Stimulated activated CD4-positive, alpha-beta T cell treated with anti-CD3 and anti-CD28 coated beads, Interleukin-4, amount 100 ng/mL, for 1 hour (primary cell): ENCODE data around the gene ASCL4.

Source experiments
- DNase-seq: peaks from one replicate; pipeline ENCODE4 v3.0.0-alpha.2; 2020

The ASCL4 gene

DNA sequence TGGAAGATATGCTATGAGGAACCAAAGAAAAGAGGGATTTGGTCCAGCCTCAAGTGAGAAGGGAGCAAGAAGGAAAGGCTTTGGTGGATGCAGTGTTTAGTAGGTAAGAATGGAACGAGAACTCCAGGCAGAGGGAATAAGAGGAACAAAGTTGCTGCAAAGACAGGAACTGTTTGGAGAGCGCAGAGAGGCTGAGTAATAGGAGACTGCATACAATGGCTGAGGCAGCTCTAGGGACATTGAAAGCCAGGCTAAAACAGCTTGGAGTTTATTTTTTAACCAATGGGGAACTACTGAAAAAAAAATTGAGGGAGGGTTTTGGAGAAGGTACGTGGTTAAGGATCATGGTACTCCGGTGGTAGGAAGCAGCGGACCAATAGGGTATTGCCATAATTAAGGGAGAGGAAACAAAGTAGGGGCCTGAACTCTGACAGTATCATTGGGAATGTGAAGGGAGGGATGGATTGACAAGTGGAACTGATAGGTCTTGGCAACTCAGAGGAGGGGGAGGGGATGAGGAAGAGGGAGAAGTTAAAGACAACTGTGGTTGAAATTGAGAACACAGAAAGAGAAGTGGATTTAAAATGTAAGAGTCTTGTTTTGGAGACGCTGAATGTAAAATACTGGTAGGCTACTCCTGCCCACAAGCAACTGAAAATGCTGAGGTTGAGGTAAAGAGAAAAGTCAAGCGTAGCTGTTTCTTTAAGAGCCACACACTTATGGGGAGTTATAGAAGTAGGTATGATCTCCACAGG, 4.8 kb downstream of the ASCL4 start:
- DNase-seq: no peak

GRCh38 chr12:107780298-107780697, 5.8 kb downstream of the ASCL4 start:
- no peak for DNase-seq

- DNase-seq: no peak
Observed at GRCh38 chr12:107782067-107782466, 7.6 kb downstream of the ASCL4 start.

DNA sequence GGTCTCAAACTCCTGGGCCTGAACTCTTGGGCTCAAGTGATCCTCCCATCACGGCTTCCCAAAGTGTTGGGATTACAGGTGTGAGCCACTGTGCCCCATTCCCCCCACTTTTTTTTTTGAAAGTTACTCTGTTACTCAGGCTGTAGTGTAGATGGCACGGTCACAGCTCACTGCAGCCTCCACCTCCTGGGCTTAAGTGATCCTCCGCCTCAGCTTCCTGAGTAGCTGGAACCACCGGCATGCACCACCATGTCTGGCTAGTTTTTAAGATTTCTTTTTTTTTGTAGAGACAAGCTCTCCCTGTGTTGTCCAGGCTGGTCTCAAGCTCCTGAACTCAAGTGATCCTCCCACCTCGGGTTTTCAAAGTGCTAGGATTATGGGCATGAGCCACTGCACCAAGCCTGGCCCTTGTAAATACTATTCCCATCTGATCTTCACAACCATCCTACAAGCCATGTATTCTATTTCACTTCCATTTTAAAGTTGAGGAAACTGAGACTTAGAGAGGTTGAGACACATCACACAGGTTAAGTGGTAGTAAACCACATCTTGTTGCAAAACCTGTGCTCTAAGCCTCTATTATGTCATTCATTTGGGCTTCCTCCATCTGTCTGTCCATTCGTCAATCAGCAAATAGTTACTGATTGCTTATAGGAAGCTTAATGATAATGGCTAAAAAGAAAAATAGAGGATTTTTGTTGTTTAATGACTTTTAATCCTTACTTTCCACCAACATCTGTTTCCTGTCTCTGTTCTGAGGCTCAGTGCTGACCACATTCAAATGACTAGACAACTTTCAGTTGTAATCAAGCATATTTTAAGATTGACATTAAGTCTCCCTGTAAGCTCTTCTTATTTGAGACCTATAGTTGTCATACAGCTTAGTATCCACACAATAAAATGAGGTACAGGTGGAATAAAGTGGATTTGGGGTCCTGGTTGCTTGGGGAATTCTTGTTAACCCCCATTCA, 9.2 kb downstream of the ASCL4 start:
- no peak for DNase-seq

DNA sequence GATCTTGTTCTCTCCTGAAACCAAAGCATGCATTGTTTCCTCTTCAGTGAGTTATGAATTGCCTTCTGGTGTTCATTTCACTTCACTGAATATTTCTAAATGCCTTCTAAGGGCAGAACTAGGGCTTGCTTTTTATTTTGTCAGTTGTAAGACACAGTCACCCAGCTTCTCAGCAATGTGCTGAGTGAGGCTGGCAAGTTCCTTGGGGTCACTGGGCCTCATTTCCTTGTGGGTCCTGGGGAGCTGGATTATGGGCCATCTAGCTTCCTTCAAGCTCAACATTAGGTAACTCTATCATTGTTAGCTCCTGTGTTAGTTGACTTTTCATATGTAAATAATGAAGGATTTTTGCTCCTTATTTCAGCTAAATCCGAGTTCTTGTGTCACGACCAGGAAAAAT, 13.8 kb downstream of the ASCL4 start:
- DNase-seq: no peak

DNA sequence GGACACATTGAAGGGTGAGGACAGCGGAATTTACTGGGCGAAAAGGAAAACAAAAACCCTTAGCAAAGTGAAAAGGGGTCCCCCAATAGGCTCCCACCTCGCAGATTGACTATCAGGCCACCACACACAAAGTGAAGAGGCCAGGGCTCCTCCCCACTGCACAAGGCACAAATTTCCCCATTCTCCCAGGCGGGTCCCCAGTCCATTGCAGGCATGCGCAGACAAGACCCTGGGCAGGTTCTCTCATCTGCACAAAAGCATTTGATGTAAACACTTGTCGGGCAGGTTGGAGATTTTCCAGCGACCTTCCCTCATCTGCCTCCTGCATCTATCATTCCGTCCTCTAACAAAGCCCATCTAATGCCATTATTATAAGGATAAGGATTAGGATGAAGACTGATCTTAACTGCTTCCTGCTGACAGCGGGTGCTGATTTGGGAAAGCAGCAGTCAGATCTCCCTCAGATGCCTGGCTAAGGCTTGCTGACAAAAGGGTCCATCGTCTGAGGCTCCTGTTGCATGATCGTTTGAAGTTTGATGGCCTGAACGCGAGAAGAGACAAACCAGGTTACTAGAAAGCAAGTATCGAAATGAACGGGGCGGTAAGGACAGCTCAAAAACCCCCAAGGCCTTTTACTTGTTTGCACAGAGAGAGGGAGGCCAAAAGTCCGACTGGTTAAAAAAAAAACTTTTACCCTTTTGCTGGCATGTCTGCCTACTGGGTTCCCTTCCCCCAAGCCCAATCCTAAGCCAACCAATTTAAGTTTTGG, 14.4 kb downstream of the ASCL4 start:
- no peak for DNase-seq

DNA sequence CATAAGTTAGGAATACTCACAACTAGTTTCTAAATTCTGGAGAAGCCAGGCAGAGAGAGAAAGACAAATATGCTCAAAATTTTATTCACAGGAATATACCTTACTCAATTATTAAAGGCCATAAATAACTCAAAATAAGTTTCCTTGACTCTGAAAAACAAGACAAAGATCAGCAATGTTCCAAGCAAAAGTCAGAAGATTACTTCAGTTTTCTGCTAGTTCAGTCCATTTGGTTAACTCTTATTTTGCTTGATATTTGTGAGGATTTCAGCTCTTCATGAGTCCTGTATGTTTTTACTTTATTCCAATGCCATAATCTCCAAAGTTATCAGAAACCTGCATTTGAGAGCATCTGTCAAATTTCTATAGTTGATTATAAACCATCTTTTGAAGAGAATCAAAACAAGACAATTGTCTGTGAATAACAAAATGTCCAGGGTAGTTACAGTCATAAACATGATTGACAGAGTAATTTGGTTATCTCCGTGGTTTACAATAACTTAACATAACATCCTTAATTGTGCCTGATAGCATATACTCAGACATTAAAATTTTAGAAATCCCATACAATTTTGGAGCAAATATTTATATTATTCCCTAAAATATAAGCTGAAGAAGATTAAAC, 17.1 kb downstream of the ASCL4 start:
- DNase-seq: no peak

- DNase-seq: no peak
Observed at GRCh38 chr12:107794451-107794850, 19.9 kb downstream of the ASCL4 start.

- no peak for DNase-seq
Observed at GRCh38 chr12:107798580-107798979, 24.1 kb downstream of the ASCL4 start.

DNA sequence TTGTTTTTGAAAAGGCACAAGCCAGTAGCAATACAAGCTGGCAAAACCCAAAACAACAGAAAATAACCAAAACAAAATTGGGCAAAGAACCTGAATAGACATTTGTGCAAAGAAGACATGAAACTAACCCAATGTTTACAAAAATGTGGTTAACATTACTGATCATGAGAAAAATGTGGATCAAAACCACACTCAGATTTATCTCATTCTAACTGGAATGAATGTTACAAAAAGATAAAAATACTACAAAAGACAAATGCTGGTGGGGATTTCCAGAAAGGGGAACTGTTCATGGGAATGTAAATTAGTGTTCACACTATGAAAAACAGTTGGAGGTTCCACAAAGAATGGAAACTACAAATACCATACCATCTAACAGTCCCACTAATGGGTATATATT, 26.6 kb downstream of the ASCL4 start:
- DNase-seq: no peak

DNA sequence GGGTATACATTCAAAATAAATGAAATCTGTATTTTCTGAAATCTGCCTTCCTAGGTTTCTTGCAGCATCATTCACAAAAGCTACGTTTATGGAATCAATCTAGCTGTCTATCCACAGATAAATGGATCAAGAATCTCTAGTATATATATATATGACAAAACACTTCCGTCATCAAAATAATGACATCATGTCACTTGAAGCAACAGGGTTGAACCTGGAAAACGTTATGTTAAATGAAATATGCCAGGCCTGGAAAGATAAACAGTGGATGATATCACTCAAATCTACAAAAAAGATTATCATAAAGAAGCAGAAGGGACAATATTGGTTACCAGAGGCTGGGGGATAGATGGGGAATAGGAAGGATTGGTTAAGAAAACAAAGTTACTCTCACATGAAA, 28.6 kb downstream of the ASCL4 start:
- DNase-seq: no peak

- DNase-seq: no peak
Observed at GRCh38 chr12:107805488-107806180, 31.1 kb downstream of the ASCL4 start.

DNA sequence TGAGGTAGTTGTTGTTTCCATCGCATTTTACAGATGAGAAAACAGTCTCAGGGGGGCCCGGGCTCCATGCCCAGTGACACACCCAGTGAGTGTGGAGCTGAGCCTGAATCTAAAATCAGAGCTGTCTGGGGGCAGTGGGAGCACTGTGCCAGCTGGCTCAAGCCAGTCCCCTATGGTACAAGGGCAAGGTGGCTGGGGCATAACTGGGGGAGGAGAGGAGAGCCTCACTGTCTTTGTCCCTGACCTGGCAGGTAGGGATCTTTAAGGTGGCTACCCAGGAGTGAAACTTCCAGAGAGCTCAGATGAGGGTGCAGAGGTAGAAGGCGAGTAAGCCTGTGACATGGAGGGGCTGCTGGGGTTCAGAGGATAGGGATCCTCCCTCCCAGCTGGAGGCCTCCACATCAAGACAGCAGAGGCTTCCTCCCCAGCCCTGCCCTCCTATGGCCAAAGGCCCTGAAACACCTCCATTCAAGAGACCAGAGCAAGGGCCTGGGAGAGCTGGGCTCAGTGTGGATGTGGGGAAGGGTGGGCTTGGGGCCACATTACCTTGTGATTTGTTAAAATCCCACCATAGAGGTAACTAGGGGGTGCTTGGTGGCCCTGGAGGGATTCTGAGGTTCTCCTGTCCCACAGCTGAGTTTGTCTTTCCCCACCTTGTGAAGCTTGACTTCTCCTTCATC, 33.1 kb downstream of the ASCL4 start:
- DNase-seq: no peak

DNA sequence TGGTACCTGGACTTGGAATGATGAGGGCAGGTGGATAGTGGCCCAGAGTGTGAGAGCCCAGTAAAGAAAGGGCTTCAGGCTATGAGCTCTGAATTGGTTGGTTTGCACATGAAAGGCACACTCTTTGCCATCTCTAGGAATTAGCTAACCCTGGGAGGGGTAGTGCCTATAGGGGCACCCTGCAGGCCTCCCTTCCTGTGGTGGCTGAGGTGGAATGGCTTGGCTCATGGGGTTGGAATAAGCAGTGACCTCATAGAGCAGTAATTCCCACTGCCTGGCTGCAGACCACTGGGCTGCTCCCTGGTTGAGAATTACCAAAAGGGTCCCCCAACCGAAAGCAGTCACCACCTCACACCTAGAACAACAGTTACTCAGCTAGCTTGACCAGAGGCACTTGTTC, 42.7 kb downstream of the ASCL4 start:
- no peak for DNase-seq

DNA sequence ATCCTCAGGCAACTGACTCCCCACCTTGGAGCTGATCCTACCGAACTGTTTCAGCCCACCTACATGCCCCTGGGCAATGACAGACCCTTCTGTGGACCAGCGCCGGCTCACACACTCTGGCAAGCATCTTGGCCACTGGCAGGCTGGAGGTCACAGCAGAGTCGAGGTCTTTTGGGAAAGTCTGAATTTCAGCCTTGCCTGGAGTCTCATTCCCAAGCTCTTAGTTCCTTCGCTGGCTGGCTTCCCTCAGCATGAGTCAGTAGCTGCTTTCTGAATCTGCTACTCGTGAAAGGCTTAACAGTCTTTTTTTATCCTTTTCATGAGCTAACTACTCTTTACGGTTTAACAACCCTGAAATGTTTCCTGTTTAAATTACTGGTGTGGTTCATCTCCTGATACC, 44.5 kb downstream of the ASCL4 start:
- DNase-seq: no peak

GRCh38 chr12:107822356-107822755, 47.9 kb downstream of the ASCL4 start:
- DNase-seq: no peak
